Aorta (tissue), 5 donors: ENCODE data around the gene FAM50B. TPM values are rescaled to one million over a fixed set of nuclear protein-coding genes. Genes with fewer than 3 reads are reported as not detected.
"Not testable (repeated sequence)": the region's sequence is repeated elsewhere in the genome, so short reads cannot be mapped to it uniquely, and the experiment has no call there.

Experiments used
- ATAC-seq: fragments of 200-7000 bp; cut with Tn5 transposase; one replicate; pipeline ENCODE4 v1.9.1; 2022; ENCODE audit warnings: moderate library complexity; ENCODE audit not compliant: low FRiP score
- DNase-seq, 2 donors: peaks; one replicate each; pipeline ENCODE4 v3.0.0-alpha.2; 2020
- H3K27ac ChIP-seq, 2 donors: one replicate each; pipeline ENCODE4 v1.5.1; 2013; ENCODE audit warnings: low read length in 2 of 2, mild to moderate bottlenecking in 2 of 2, moderate library complexity in 2 of 2, control low read depth in 1 of 2, inconsistent platforms in 1 of 2, low read depth in 1 of 2
- H3K27me3 ChIP-seq, 2 donors: one replicate each; pipeline ENCODE4 v1.6.1; 2013; ENCODE audit warnings: control low read depth in 1 of 2, low read length in 1 of 2, mild to moderate bottlenecking in 1 of 2, moderate library complexity in 1 of 2; ENCODE audit not compliant: insufficient read depth in 2 of 2, control insufficient read depth in 1 of 2
- H3K36me3 ChIP-seq, 2 donors: one replicate each; pipeline ENCODE4 v1.6.1; 2013; ENCODE audit warnings: control low read depth in 1 of 2, low read length in 1 of 2, mild to moderate bottlenecking in 1 of 2; ENCODE audit not compliant: insufficient read depth in 2 of 2, control insufficient read depth in 1 of 2
- H3K4me1 ChIP-seq, 2 donors: one replicate each; pipeline ENCODE4 v1.6.1; 2013; ENCODE audit warnings: low read length in 2 of 2, control low read depth in 1 of 2, mild to moderate bottlenecking in 1 of 2, moderate library complexity in 1 of 2; ENCODE audit not compliant: insufficient read depth in 2 of 2, control insufficient read depth in 1 of 2
- H3K4me3 ChIP-seq, 2 donors: one replicate each; pipeline ENCODE4 v1.5.1; 2013; ENCODE audit warnings: low read length in 2 of 2, control low read depth in 1 of 2, mild to moderate bottlenecking in 1 of 2
- H3K9me3 ChIP-seq: one replicate; pipeline ENCODE4 v1.6.1; 2013; ENCODE audit warnings: mild to moderate bottlenecking, low read length; ENCODE audit not compliant: control insufficient read depth
- WGBS, 2 donors: extraction: QIAGEN DNeasy Blood & Tissue Kit; methylation state at CpG; one replicate each; pipeline ENCODE4 v1.1.7; 2013; 5-methylcytosine and 5-hydroxymethylcytosine counted together
- intact Hi-C, 2 donors: fragments of 100-400 bp; cut with DNase I; formaldehyde crosslinking; loops; one replicate each; pipeline versions ENCODE4 v1.14.2 to v1.15.0; 2022
- polyA plus RNA-seq, 2 donors: library from polyadenylated mRNA; stranded (reverse); fragments of 200-250 nt; gene quantifications; one replicate each; pipeline ENCODE4 v1.2.3, GENCODE V29; 2013
- total RNA-seq, 2 donors: library from RNA; stranded (reverse); fragmentation: NEBNext Ultra II Directional; extraction: Animal tissue kit (Norgen Biotek cat#: 25700); gene quantifications; one replicate each; pipeline ENCODE4 v1.2.1, GENCODE V29; 2021
- donor health status: healthy with polysubstance abuse.
- donor health status: Bipolar disorder and iron deficiency.
- donor health status: DM: no; HTN: no; CAD: no.
- donor health status: DM: no; HTN: no; CAD: no.
- donor health status: DM: yes; HTN: yes; CAD: no.

The FAM50B gene
- total and polyA plus RNA-seq, 4 donors: 7.8 to 13.6 (median 10.4) TPM

DNA sequence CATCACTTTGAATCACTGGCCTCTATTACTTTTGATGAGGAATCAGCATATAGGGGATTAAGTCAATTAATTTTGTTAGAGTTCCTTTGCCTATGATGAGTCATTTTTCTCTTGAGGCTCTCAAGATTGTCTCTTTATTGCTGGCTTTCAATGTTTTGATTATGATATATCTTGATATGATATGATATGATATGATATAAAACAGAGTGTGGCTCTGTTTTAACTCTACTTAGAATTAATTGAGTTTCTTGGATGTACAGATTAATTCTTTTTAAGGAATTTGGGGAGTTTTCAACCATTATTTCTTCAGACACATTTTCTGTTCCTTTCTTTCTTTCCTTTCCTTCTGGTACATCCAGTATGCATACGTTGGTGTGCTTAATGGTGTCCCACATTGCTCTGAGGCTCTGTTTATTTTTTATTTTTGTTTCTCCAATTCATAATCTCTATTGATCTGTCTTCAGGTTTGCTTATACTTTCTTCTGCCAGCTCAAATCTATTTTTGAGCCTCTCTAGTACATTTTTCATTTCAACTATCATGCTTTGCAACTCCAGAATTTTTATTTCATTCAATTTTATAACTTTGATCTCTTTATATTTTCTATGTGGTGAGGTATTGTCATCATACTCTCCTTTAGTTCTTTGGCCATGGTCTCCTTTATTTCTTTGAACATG is 10.8 kb downstream of the FAM50B start:
- ATAC-seq (no peak), DNase-seq (no peak)
- intact Hi-C loops: no loop called here
- Histone ChIP-seq H3K27ac (no peak overlapping the region), H3K4me3 (no peak overlapping the region), H3K27me3 (no peaks in the 10 kb centered on the region), H3K4me1 (no peaks in the 10 kb centered on the region), H3K36me3 (no peaks in the 10 kb centered on the region), H3K9me3 (peaks cover 2% of the 10 kb centered on the region)
- WGBS, 2 donors: 81 to 93% methylated on average over 1 of the region's 1 CpG

DNA sequence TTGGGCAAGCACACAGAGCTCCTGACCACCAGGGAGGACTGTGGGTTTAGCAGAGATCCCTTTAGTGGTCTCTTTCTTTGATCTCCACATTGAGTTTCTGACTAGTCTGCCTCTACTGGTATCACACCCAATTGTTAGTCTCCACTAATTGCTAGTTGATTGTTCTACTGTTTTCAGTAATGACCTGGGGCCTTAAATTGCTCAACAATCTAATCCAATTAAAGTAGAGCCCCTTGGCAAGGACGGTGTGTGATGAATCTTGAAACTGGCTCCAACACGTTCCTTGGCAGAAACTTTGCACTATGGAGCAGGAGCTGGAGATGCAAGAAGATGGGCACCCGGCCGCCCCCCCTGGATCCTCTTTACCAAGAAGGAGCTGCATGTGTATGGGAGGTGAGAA is 12.3 kb downstream of the FAM50B start:
- Histone ChIP-seq H3K36me3 (no peaks in the 10 kb centered on the region), H3K27me3 (no peaks in the 10 kb centered on the region), H3K27ac (no peak overlapping the region), H3K9me3 (peaks cover 2% of the 10 kb centered on the region), H3K4me1 (no peaks in the 10 kb centered on the region), H3K4me3 (no peak overlapping the region)
- DNase-seq: no peak
- WGBS, 2 donors: 90 to 91% methylated on average over 4 of the region's 4 CpGs
- intact Hi-C loops: no loop called here
- no peak for ATAC-seq

DNA sequence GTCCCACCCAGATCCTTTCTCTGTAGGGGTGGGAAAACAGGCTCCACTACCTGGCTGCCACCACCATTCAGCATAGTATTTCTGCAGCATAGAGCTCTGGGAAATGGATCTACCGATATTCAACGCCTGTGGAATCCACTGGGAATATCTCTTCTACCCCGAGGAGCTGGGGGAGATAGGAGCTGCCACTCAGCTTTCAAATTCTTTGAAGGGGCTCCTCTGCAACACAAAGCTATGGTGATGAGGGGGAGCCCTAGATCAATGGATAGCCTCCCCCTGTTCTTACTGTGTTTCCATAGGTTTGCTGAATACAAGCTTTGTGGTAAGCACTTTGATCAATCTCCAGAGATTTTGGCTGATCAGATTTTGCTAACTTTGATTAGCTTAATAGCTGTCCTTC is 12.9 kb downstream of the FAM50B start:
- 69% methylated on average over 3 of the region's 3 CpGs for WGBS, 2 donors
- peaks cover 2% of the 10 kb centered on the region for H3K9me3 ChIP-seq
- no peak overlapping the region for H3K4me3 ChIP-seq
- intact Hi-C loops: no loop called here
- no peak for ATAC-seq
- H3K36me3 ChIP-seq: no peaks in the 10 kb centered on the region
- no peak for DNase-seq
- no peaks in the 10 kb centered on the region for H3K4me1 ChIP-seq
- H3K27me3 ChIP-seq: no peaks in the 10 kb centered on the region
- H3K27ac ChIP-seq: no peak overlapping the region

DNA sequence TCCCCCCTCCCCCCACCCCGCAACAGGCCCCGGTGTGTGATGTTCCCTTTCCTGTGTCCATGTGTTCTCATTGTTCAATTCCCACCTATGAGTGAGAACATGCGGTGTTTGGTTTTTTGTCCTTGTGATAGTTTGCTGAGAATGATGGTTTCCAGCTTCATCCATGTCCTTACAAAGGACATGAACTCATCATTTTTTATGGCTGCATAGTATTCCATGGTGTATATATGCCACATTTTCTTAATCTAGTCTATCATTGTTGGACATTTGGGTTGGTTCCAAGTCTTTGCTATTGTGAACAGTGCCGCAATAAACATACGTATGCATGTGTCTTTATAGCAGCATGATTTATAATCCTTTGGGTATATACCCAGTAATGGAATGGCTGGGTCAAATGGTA is 14.1 kb downstream of the FAM50B start:
- H3K27me3 ChIP-seq, H3K27ac ChIP-seq, H3K36me3 ChIP-seq, intact Hi-C loops, DNase-seq, H3K9me3 ChIP-seq, H3K4me1 ChIP-seq, ATAC-seq, H3K4me3 ChIP-seq: not testable (repeated sequence)
- WGBS, 2 donors: 76 to 80% methylated on average over 2 to 4 of the region's 5 CpGs

DNA sequence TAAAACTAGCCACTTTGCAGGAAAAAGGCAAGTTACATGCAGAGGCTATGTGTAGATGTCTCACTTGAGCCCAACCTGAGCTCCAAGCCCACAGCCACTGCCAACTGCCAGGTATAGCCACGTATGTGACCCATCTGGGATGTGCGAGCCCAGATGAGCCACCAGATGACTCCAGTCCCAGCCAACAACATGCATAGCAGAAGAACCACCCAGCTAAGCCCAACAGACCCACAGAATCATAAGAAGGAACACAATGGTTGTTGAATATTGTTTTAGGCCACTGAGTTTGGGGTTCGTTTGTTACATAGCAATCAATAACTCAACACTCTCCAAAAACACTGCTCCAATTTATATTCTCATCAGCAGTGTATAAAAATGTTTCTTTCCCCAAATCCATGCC is 16.3 kb downstream of the FAM50B start:
- DNase-seq: no peak
- Histone ChIP-seq H3K36me3 (no peaks in the 10 kb centered on the region), H3K27ac (no peak overlapping the region), H3K9me3 (peaks cover 2% of the 10 kb centered on the region), H3K4me1 (peaks cover 0 to 5% of the 10 kb centered on the region in 2 donors), H3K4me3 (no peak overlapping the region), H3K27me3 (no peaks in the 10 kb centered on the region)
- 94 to 98% methylated on average over 3 of the region's 3 CpGs for WGBS, 2 donors
- intact Hi-C loops: no loop called here
- no peak for ATAC-seq

DNA sequence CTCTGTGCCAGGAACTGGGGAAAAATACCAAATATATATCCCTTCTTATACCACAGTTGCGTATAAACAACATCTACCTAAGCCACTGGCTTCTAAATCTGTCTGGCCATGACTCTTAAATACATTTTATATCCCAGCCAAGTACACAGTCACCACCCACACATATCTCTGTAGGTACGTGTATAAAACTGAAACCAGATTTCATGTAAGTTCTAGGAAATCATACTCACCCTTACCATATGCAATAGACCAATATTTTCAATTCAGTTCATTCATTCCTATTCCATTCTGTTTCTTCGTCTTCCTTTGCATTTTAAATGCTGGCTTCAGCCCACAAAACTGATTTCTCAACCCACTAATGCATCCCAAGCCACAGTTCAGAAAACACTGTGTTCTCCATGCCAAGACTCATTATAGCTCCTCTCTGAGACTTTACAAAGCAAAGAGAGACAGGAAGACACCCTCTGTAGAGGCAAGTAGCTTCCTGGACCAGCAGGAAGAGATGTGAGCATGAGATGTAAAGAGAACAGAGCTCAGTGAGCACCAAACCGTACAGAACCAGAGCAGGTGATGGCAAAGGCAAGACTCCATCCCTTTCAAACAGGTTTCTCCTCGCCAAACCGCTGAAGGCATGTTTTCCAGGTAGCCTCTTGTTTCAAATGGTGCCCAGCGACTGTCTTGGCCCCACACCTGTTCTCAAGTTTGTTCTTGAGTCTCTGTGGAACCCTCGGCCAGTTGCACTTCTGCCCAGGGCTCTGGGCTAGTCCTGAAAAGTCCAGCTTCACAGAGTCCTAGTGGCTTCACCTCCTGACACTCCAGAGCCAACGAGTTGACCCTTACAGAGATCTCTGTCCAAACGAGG is 18.7 kb downstream of the FAM50B start:
- Histone ChIP-seq H3K9me3 (no peaks in the 10 kb centered on the region), H3K4me1 (peaks cover 0 to 5% of the 10 kb centered on the region in 2 donors), H3K27me3 (no peaks in the 10 kb centered on the region), H3K27ac (peak overlapping the region in 1 of 2 donors; percentile 1), H3K36me3 (no peaks in the 10 kb centered on the region), H3K4me3 (no peak overlapping the region)
- intact Hi-C loops: no loop called here
- WGBS, 2 donors: 67 to 73% methylated on average over 10 of the region's 10 CpGs
- ATAC-seq (no peak), DNase-seq (no peak)

DNA sequence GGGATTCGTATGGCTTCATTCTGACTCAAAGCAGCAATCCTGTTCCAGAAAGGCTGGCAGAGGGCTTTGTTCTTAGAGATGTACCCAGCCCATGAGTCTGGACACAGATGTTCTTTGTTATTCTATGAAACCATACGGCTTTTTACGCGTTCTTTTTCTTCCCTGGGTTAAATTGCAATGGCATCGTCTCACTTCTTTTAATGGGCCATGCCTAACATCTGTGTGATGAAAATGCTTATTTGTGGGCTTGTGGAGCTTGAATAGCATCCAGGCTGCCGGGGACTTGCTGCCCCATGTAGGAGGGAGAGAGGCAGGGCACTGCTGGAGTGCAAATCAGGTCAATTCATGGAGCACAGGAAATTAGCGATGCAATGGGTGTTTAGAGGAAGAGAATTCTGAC is 19.4 kb downstream of the FAM50B start:
- Histone ChIP-seq H3K9me3 (no peaks in the 10 kb centered on the region), H3K4me3 (no peak overlapping the region), H3K27ac (peak overlapping the region in 1 of 2 donors; percentile 39), H3K36me3 (no peaks in the 10 kb centered on the region), H3K27me3 (no peaks in the 10 kb centered on the region), H3K4me1 (peaks cover 0 to 5% of the 10 kb centered on the region in 2 donors)
- 9 to 12% methylated on average over 7 of the region's 7 CpGs for WGBS, 2 donors
- no peak for ATAC-seq
- DNase-seq: no peak
- intact Hi-C loops: no loop called here

DNA sequence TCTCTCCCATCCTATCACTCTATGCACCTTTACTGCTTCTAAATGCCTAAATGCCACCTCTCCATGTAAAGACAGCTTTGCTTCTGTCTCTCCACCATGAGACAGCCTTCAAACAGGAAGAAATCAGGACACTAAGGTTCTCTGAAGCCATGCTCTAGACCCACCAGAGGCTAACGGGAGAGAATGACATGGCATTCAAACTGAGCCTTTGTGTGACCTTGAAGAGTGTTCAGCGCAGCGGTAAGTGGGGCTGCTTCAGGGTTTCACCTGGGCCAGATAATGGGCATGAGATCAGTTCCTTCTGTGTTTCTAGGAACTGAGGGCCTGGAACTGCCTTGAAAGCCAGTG is 20.1 kb downstream of the FAM50B start:
- DNase-seq (no peak), ATAC-seq (no peak)
- intact Hi-C loops: no loop called here
- H3K4me1 ChIP-seq: peaks cover 0 to 5% of the 10 kb centered on the region in 2 donors
- no peaks in the 10 kb centered on the region for H3K27me3 ChIP-seq
- peak overlapping the region in 1 of 2 donors; percentile 18 for H3K27ac ChIP-seq
- WGBS, 2 donors: 94 to 98% methylated on average over 3 of the region's 3 CpGs
- H3K36me3 ChIP-seq: no peaks in the 10 kb centered on the region
- H3K4me3 ChIP-seq: no peak overlapping the region
- no peaks in the 10 kb centered on the region for H3K9me3 ChIP-seq
